ENCODE results near the gene PCBP1.

The PCBP1 gene

DNA sequence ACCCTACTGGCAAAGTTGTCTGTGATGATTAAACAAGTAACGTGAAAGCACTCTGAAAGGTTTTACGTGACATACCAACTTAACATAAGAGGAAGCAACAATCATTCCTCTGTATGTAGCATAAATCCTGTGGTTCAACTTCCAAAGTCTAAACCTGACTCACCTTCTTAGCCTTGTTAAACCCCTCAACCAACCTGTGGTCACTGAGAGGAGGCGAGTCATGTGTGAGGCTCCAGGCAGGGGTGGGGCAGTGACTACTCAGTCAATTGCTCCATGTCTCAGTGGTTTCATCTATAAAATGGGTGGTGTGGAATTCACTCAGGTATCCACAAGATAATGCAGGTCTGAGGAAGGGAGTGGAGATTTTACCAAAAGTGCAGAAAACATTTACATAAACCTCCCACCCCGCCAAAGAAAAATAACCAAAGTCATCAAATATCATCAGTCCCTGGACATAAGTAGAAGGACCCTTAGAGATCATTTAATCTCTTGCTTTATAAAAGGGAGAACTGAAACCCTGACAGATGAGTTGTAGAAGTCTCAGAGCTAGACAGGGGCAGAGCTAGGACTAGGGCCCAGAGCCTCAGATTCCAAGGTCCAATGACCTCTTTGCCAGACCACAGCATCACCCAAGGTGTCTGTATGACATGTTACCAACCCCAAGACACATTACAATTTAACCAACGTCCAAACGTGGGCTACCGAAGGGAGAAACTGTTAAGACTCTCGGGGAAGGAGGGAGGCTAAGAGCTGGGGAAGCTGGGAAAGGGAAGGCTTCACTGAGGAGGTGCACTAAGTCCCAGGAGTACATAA lies 3.7 kb upstream of the PCBP1 start:
- Histone ChIP-seq H3K79me2 (ENCODE audit: insufficient read depth, low read length) (peaks cover 87% of the 10 kb centered on the region), H3K4me1 (ENCODE audit: insufficient read depth, low read length, poor library complexity, severe bottlenecking) (peaks cover 62% of the 10 kb centered on the region), H3K36me3 (ENCODE audit: insufficient read depth, low read length) (peaks cover 42% of the 10 kb centered on the region), H3K9me3 (ENCODE audit: insufficient read depth, low read depth, low read length) (no peaks in the 10 kb centered on the region), H3K4me2 (ENCODE audit: low read depth, low read length, poor library complexity, severe bottlenecking) (peak overlapping the region; percentile 100), H3K9ac (ENCODE audit: low read depth, low read length, poor library complexity, severe bottlenecking) (peak overlapping the region; percentile 100), H3K9me2 (replicated peaks; ENCODE audit: low read depth, low read length) (no peaks in the 10 kb centered on the region), H3K27me3 (ENCODE audit: insufficient read depth, low read length, poor library complexity, severe bottlenecking) (peaks cover 6% of the 10 kb centered on the region), H3F3A (ENCODE audit: low read depth) (peaks cover 6% of the 10 kb centered on the region), H4K20me1 (ENCODE audit: insufficient read depth, low read length, poor library complexity, severe bottlenecking) (peaks cover 47% of the 10 kb centered on the region), H3K4me3 (ENCODE audit: low read length, poor library complexity, severe bottlenecking) (peak overlapping the region; percentile 99), H2AFZ (ENCODE audit: low read length) (no peak overlapping the region)
- TF ChIP-seq, protein P1, sequence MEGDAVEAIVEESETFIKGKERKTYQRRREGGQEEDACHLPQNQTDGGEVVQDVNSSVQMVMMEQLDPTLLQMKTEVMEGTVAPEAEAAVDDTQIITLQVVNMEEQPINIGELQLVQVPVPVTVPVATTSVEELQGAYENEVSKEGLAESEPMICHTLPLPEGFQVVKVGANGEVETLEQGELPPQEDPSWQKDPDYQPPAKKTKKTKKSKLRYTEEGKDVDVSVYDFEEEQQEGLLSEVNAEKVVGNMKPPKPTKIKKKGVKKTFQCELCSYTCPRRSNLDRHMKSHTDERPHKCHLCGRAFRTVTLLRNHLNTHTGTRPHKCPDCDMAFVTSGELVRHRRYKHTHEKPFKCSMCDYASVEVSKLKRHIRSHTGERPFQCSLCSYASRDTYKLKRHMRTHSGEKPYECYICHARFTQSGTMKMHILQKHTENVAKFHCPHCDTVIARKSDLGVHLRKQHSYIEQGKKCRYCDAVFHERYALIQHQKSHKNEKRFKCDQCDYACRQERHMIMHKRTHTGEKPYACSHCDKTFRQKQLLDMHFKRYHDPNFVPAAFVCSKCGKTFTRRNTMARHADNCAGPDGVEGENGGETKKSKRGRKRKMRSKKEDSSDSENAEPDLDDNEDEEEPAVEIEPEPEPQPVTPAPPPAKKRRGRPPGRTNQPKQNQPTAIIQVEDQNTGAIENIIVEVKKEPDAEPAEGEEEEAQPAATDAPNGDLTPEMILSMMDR (conservative IDR thresholded peaks at IDR 0.05; ENCODE audit: low read length) = no peak
- TF ChIP-seq EZH2phosphoT487 (IDR thresholded peaks at IDR 0.05; ENCODE audit: borderline replicate concordance) = no peak

DNA sequence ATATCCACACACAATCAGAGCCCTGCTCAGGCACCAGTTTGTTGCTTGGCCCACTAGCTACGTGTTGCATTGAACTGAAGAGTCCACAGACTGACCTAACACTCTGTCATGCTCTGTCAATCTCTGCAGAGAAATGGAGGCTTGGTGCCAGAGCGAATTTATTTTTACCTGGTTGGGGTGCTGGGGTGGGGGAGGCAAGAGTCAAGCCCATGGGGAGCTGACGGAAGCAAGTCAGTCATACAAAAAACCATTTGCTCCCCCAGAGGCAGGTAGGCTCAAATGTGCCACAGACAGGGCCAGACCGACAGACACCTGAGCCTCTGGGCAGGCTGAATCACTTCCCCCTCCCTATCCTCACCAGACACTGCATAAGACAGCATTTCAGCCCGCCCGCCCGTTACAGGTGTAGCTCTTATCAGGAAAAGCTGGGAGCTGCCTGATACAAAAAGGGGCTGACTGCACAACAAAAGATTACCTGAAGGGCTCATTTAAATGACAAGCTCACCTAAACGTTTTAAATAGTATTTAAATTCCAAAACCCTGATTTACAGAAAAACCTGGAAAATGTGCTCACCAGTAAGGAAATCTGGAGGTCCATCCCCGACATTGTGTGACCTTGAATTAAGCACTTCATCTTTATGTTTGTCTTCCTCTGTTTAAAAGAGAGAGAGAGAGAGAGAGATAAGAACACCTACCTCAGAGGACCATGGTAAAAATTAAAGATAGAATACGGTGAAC lies 2.1 kb upstream of the PCBP1 start:
- Histone ChIP-seq H3K4me1 (ENCODE audit: insufficient read depth, low read length, poor library complexity, severe bottlenecking) (peaks cover 59% of the 10 kb centered on the region), H3K9me3 (ENCODE audit: insufficient read depth, low read depth, low read length) (no peaks in the 10 kb centered on the region), H3K36me3 (ENCODE audit: insufficient read depth, low read length) (peaks cover 33% of the 10 kb centered on the region), H3K9ac (ENCODE audit: low read depth, low read length, poor library complexity, severe bottlenecking) (peak overlapping the region; percentile 100), H4K20me1 (ENCODE audit: insufficient read depth, low read length, poor library complexity, severe bottlenecking) (peaks cover 47% of the 10 kb centered on the region), H3K79me2 (ENCODE audit: insufficient read depth, low read length) (peaks cover 87% of the 10 kb centered on the region), H3K27me3 (ENCODE audit: insufficient read depth, low read length, poor library complexity, severe bottlenecking) (peaks cover 6% of the 10 kb centered on the region), H3K9me2 (replicated peaks; ENCODE audit: low read depth, low read length) (no peaks in the 10 kb centered on the region), H3F3A (ENCODE audit: low read depth) (peaks cover 6% of the 10 kb centered on the region), H3K4me3 (ENCODE audit: low read length, poor library complexity, severe bottlenecking) (peak overlapping the region; percentile 99), H2AFZ (ENCODE audit: low read length) (no peak overlapping the region; the same call in 1 of the 2 replicates), H3K4me2 (ENCODE audit: low read depth, low read length, poor library complexity, severe bottlenecking) (peak overlapping the region; percentile 100)
- TF ChIP-seq, protein P1 (conservative IDR thresholded peaks at IDR 0.05; ENCODE audit: low read length) = no peak
- no peak for TF ChIP-seq EZH2phosphoT487 (IDR thresholded peaks at IDR 0.05; ENCODE audit: borderline replicate concordance)

DNA sequence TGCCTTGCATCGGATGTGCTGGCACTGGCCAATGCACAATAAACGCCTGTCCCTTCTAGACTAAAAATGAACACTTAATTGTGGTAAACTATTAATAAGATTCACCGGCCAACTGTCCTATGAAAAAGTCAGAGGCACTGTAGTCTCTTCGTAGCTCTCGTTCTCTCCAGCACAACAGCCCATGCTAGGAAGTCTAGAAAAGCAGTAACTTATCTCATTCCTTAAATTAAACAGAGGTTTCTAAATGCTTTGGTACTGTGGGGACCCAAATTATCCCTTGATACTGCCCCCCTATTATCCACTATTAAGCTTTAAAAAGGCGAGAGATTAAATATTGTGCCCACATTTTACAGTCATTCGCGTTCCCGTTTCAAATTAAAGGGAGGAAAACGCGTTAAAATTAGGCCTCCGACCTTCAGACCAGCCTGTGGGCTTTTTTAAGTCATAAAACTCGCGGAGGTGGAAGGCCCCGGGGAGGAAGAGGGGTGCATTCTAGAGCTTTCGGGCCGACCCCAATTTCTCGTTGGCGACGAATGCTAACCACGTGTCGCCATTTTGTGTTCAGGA lies 1.5 kb upstream of the PCBP1 start:
- H3K4me1 ChIP-seq (ENCODE audit: insufficient read depth, low read length, poor library complexity, severe bottlenecking) = peaks cover 55% of the 10 kb centered on the region
- H3K9me3 ChIP-seq (ENCODE audit: insufficient read depth, low read depth, low read length) = no peaks in the 10 kb centered on the region
- TF ChIP-seq, protein P1 (conservative IDR thresholded peaks at IDR 0.05; ENCODE audit: low read length) = no peak
- no peak for TF ChIP-seq EZH2phosphoT487 (IDR thresholded peaks at IDR 0.05; ENCODE audit: borderline replicate concordance)
- H3F3A ChIP-seq (ENCODE audit: low read depth) = peaks cover 6% of the 10 kb centered on the region
- H3K4me3 ChIP-seq (ENCODE audit: low read length, poor library complexity, severe bottlenecking) = peak overlapping the region; percentile 99
- no peaks in the 10 kb centered on the region for H3K9me2 ChIP-seq (replicated peaks; ENCODE audit: low read depth, low read length)
- H3K79me2 ChIP-seq (ENCODE audit: insufficient read depth, low read length) = peaks cover 87% of the 10 kb centered on the region
- peaks cover 45% of the 10 kb centered on the region for H4K20me1 ChIP-seq (ENCODE audit: insufficient read depth, low read length, poor library complexity, severe bottlenecking)
- peak overlapping the region; percentile 100 for H3K4me2 ChIP-seq (ENCODE audit: low read depth, low read length, poor library complexity, severe bottlenecking)
- H3K27me3 ChIP-seq (ENCODE audit: insufficient read depth, low read length, poor library complexity, severe bottlenecking) = peaks cover 6% of the 10 kb centered on the region
- H3K36me3 ChIP-seq (ENCODE audit: insufficient read depth, low read length) = peaks cover 29% of the 10 kb centered on the region
- H2AFZ ChIP-seq (ENCODE audit: low read length) = peak overlapping the region; percentile 20
- peak overlapping the region; percentile 100 for H3K9ac ChIP-seq (ENCODE audit: low read depth, low read length, poor library complexity, severe bottlenecking)
